ENCODE measurements around the gene PACSIN1.

PACSIN1 gene

DNA sequence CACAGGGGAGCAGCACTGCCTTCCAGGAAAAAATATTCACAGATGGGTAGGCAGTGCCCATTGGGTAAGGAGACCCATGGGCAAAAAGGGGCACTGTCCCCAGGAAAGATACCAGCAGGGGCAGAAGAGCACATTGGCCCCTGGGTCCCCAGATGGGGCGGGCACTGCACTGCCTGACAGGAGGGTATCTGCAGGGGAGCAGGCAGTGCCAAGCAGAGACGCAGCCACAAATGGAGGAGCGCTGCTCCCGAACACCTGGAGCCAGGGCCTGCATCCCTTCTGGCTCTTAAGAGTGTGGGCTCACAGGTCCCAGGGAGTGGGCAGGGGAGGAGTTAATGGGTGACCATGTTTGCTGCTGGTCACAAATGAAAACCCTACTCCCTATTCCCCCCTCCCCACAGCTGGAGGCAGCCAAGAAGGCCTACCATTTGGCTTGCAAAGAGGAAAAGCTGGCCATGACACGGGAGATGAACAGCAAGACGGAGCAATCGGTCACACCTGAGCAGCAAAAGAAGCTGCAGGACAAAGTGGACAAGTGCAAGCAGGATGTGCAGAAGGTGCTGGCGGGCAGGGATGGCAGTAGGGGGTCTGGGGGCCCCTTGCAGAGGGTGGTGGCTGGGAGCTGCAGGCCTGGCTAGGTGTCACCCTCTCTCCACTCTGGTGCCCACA is 63.3 kb downstream of the PACSIN1 start:
- DNase-seq: no peak

- no peak for DNase-seq
These were observed 63.9 kb downstream of the PACSIN1 start for GRCh38 chr6:34529665-34530327.

- DNase-seq: no peak
These were observed 65.0 kb downstream of the PACSIN1 start for GRCh38 chr6:34530753-34531365.

GRCh38 chr6:34531580-34532201 is 65.8 kb downstream of the PACSIN1 start:
- DNase-seq: no peak

DNA sequence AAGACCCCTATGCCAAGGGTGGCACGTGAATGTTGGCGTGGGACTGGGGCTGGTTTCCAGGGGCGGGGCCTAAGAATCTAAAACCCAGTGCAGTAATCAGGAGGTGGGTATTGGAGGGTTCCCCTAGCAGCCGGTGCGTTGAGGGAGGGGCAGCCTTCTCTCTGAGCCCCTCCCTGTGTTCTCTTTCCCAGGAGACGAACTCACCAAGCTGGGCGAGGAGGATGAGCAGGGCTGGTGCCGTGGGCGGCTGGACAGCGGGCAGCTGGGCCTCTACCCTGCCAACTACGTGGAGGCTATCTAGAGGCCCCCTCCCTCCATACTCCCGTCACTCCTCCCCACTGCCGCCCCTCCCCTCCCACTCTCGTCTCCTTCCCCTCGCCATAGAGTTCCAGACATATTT is 66.4 kb downstream of the PACSIN1 start:
- no peak for DNase-seq

DNA sequence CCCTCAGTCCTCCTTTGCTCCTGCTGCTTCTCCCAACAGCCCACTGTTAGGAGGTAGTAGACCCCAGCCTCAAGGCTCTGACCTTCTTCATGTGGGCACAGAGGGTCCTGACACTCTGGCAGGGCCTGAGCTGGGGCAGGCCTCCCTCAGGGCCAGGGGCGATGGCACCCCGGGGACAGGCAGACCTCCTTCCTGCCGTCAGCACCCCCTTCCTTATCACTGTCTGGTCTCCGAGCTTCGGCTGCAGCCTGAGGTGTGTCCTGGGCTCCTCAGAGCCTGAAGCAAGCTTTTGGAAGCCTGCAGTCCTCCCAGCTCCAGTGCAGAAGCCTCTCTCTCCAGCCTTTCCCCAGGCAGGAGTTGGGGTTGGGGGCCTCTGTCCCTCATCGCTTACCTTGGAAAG is 68.3 kb downstream of the PACSIN1 start:
- DNase-seq: no peak

DNA sequence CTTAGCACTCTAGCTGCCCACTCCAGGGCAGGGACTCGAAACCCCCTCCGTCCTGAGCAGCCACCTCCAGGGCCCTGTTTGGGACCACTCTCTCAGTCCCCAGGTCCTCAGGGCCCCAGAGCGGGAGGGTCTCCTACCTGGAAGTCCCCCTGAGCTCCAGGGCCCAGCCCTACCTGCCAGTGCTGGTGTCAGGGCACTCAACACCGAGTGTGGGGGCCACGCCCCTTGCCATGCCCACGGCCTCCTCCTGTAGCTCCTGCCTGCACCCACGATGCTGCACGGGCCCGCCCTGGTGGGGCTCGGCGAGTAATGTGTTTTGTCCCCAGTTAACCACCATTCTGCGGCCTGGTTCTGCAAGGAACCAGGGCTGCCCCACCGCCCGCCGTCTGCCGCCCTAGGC is 68.8 kb downstream of the PACSIN1 start:
- DNase-seq: no peak

GRCh38 chr6:34535199-34535598 is 69.3 kb downstream of the PACSIN1 start:
- no peak for DNase-seq

GRCh38 chr6:34535646-34536045 is 69.8 kb downstream of the PACSIN1 start:
- DNase-seq: no peak

- no peak for DNase-seq
These were observed 70.5 kb downstream of the PACSIN1 start for GRCh38 chr6:34536251-34536958.

- no peak for DNase-seq
These were observed 71.3 kb downstream of the PACSIN1 start for GRCh38 chr6:34536959-34537848.

- no peak for DNase-seq
These were observed 72.2 kb downstream of the PACSIN1 start for GRCh38 chr6:34537922-34538550.

DNA sequence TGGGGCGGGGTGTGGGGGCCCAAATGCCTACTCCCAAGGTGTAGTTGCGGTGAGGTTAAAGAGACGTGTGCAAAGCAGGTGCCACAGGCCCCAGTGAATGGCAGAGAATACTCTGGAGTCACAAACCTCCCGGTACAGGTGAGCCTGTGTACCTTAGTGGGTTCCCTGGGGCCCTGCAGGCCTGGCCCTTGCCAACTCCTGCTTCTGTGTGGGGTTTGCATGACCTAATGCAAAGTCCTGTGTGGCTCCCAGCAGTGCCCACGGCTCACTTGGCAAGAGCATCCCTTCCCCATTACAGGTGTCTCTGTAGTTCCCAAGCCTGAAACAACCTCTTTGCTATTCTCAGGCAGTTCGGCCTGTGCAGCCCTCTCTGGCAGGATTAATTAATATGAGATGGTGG is 72.7 kb downstream of the PACSIN1 start:
- no peak for DNase-seq

DNA sequence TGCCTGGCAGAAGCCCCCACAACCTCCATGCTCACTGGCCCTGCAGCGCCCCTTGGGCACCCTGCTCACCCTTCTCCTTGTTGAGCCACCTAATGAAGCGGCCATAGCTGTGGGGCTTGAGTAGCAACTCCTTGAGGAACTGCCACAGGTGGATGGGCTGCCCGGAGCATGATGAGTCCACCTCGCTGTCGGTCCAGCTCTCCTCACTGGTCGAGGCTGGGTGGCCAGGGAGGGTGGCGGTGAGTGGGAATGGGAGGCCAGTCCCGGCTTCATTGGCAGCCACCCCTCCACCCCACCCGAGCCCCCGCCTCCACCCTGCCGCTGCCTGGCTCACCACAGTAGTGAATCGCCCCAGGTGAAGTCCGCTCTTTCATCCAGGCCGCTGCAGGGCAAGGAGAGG is 73.3 kb downstream of the PACSIN1 start:
- DNase-seq: no peak

DNA sequence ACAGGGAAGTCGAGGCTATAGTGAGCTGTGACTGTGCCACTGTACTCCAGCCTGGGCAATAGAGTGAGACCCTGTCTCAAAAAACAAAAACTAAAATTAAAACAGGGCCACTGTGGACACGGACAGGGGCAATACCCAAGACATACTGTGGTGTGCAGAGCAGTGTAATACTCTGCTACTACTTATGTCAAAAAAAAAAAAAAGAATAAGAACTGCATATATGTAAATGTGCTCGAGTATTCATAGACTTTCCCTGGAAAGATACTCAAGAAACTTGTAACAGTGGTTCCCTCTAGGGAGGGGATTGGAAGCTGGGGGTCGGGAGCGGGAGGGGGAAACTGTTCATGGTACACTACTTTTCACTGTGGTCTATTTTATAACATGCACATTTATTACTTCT is 74.3 kb downstream of the PACSIN1 start:
- no peak for DNase-seq

DNA sequence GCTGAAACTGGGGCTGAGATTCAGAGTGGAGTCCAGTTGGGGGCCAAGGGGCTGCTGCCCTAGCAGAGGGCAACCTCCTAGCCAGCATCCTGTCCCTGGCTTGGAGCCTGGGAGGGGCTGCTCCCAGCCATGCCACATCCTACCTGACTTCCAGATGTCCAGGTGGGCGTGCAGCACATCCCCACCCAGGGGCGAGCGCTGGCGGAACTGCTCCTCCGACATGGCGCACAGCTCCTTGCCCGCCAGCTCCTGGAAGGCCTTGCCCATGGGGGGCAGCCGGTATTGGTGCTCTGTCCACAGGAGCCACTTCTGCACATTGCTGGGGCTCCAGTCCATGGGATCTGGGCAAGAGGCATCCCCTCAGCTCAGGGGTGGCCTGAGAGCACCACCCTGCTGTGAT is 75.0 kb downstream of the PACSIN1 start:
- no peak for DNase-seq

- DNase-seq: no peak
These were observed 77.5 kb downstream of the PACSIN1 start for GRCh38 chr6:34543421-34543820.

DNA sequence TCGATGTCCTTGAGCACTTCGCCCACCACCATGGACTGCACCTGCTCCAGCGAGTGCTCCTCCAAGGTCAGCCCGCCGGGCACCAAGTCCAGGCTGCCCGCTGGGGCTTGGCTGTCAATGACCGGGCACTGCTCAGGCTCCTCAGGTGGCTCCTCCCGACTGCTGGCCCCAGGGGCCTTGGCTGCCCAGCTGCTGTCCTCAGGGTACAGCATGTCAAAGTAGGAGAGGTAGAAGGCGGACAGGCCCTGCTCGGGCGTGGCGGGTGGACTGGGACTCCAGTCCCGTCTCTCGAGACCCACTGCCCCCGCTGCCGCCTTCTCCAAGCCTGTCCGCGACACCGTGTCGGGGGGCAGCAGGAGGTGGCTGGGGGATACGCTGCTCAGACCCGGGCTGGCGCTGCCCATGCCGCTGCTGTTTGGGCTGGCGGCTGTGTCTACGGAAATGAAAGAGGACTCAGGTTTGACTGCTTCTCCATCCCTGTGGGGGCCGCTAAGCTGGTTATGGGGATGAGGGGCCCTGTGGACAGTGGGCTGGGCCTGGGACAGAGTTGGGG is 78.3 kb downstream of the PACSIN1 start:
- DNase-seq: no peak

- DNase-seq: no peak
These were observed 79.0 kb downstream of the PACSIN1 start for GRCh38 chr6:34544776-34545471.

DNA sequence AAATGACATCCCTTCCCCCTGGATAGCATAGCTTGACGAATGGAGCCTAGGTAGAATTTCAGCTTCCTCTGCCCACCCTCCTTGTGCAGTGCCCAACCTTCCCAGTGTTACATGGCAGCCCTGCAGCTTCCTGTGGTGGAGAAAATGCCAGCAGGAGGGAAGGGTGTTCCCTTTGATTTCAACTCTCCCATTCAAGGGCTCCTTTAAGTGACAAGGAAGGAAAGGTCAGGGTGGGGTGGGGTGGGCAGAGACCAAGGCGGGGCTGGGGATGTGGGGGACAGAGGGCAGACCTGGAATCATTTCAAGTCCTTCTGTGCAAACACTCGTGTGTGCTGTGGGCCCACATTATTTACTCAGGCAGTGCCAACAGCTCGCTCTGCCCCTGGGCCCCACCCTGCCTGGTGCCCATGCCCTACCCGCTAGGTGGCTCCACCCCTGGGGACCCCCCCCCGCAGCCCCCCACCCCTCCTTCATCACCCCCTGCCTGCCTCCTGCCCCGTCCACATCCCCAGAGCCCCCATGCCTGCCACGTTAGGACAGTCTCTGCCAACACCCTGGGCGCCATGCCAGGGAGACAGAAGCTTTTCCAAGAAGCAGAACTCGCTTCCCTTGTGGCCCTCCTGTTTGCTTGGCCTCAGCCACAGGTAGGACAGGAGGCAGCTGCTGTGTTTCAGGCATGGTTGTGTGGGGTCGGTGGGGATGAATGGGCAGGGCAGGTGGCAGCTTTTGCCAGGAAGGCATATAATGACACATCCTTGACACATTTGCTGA is 80.9 kb downstream of the PACSIN1 start:
- no peak for DNase-seq

All from NCI-H2107 (cell line).